ENCODE data around the gene ENKUR.

GRCh38 chr10:24965051-24965450 is 50.9 kb downstream of the ENKUR start:
- TF ChIP-seq CTCF (IDR thresholded peaks at IDR 0.05) (no peak), EZH2 (IDR thresholded peaks at IDR 0.05) (no peak), EZH2phosphoT487 (IDR thresholded peaks at IDR 0.05) (no peak)

Data from neural progenitor cell (in vitro differentiated cells).